Putamen (tissue), 1 donor: ENCODE results near the gene TNF.
A peak's percentile ranks its signal among the peaks of the same experiment; 100 is the strongest.

Experiments
- DNase-seq: peaks from one replicate; pipeline ENCODE4 v3.0.0-alpha.2; 2016; ENCODE audit warnings: low spot score

TNF gene

DNA sequence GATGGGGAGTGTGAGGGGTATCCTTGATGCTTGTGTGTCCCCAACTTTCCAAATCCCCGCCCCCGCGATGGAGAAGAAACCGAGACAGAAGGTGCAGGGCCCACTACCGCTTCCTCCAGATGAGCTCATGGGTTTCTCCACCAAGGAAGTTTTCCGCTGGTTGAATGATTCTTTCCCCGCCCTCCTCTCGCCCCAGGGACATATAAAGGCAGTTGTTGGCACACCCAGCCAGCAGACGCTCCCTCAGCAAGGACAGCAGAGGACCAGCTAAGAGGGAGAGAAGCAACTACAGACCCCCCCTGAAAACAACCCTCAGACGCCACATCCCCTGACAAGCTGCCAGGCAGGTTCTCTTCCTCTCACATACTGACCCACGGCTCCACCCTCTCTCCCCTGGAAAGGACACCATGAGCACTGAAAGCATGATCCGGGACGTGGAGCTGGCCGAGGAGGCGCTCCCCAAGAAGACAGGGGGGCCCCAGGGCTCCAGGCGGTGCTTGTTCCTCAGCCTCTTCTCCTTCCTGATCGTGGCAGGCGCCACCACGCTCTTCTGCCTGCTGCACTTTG lies at the start of gene TNF:
Gene TNF, plus strand, starts transcription at position 231 of the 567 bp plus-strand sequence. Its CDS starts 177 bp downstream, at position 408.
- no peak for DNase-seq

DNA sequence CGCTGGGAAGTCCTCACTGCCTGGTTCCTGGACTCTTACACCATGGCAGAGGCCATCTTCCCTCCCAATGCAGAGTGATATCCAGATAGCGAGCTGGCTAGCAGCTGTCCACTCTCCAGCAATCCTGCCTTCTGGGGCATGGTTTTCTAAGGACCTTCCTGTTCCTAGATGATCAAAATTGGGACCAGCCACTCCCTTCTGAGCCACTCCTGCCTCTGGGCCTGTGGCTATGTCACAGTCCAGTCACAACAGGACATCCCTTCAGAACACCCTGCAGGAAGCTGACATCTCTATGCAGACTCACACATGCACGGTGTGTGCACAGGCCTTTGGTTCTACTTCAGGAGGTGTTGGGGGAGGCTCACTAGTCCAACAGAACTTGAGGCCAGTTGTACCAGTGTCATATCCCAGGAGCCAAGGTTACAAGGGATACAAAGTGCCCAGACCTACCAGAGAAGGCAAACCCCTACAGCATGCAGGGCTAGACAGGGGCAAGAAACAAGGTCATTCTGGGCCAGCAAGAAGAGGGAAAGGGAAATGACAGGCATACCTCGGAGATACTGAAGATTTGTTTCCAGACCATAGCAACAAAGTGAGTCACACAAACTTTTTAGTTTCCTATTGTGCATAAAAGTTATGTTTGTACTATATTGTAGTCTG lies 49.3 kb upstream of the TNF start:
- no peak for DNase-seq

DNA sequence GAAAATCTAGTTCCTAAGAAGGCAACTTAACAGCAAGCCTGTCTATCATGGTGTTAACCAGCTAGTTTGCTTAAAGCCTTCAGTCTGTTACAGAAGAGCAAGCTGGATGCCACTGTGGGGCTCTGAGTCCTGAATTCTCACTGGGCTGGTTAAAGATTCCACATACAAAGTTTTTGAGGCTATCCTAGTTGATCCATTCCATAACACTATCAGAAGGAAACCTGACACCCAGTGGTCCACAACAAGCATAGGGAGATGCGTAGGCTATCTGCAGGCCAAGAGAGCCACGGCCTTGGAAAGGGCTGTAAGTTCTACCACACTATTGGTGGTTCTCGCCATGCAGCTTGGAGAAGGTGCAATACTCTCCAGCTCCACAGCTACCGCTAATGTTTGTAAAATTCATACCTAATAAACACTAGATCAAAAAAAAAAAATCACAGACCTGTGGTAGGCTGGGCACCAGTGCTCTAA lies 47.0 kb upstream of the TNF start:
- DNase-seq: no peak

DNA sequence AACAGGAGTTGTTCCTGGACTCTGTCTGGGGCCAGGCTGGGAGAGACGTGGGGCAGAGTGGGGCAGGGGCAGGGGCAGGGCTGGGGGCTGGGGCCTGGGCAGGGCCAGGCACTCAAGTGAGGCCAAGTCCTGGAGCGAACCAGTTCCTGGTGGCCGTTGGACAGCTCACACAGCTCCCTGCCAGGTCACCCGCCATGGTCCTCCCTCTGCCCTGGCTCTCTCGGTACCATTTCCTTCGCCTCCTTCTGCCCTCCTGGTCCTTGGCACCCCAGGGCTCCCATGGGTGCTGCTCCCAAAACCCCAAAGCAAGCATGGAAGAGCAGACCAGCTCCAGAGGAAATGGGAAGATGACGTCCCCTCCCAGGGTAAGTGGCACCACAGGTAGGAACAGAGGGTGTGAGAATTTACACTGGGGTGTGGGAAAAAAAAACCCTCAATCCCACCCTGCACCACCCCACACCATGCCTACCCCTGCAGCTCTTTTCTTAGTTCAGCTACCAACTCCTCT lies 46.5 kb upstream of the TNF start, which contains the start of gene MCCD1:
Gene MCCD1, plus strand, starts transcription at position 142 of the 508 bp plus-strand sequence. Its CDS starts 53 bp downstream, at position 195.
- no peak for DNase-seq

DNA sequence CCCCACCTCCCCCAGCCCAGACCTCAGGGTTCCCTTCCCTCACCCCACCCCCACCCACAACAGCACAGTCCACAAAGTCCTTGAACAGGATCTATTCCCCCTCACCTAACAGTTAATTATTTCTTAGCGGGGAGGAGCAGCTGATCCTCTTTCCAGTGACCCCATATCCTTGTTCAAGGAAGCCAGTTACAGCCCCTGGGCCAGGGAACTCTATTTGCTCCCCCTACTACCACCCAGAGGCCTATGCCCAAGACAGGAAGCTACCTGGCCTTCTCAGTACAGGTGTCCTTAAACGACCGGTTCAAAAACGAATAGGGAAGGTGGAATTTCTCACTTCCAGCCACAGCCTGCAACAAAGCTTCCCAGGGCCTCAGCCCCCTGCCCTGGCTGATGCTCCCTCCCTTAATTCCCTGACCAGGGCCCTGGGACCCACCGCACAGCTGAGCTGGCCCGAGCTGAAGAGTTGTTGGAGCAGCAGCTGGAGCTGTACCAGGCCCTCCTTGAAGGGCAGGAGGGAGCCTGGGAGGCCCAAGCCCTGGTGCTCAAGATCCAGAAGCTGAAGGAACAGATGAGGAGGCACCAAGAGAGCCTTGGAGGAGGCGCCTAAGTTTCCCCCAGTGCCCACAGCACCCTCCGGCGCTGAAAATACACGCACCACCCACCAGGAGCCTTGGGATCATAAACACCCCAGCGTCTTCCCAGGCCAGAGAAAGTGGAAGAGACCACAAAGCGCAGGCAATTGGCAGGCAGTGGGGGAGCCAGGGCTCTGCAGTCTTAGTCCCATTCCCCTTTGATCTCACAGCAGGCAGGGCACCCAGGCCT lies 45.8 kb upstream of the TNF start:
- DNase-seq: no peak

DNA sequence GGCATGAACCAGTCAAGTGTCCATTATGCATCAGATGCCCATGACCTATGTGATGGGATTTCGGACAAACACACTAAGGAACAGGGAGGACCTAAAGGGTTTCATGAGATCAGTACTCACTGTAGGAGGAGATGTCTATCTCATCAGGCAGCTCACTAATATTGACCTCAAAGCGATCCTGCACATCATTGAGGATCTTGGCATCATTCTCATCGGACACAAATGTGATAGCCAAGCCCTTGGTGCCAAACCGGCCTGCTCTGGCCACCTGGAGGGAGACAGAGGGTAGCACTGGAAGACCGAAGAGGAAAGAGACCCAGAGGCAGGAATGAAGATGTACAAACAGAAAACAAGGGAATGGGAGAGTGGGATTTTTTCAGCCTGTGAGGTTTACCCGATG lies 44.7 kb upstream of the TNF start:
- no peak for DNase-seq

DNA sequence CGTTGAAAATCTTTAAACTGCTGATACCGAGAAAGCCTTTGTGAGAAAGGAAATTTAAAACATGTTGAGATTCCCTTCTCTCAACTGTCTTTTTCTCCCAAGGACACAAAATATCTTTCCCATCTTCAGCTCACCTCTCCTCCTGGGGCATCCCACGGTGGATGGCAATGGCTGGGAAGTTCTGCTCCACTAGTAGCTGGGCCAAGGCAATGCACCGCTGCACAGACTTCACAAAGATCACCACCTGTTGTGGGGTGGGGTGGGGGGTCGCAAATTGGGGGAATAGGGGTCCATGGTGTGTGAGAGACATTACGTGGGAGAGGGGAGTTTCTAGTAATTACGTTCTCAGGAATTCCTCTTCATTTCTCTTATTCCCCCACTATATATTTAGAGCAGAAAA lies 44.2 kb upstream of the TNF start:
- DNase-seq: no peak

DNA sequence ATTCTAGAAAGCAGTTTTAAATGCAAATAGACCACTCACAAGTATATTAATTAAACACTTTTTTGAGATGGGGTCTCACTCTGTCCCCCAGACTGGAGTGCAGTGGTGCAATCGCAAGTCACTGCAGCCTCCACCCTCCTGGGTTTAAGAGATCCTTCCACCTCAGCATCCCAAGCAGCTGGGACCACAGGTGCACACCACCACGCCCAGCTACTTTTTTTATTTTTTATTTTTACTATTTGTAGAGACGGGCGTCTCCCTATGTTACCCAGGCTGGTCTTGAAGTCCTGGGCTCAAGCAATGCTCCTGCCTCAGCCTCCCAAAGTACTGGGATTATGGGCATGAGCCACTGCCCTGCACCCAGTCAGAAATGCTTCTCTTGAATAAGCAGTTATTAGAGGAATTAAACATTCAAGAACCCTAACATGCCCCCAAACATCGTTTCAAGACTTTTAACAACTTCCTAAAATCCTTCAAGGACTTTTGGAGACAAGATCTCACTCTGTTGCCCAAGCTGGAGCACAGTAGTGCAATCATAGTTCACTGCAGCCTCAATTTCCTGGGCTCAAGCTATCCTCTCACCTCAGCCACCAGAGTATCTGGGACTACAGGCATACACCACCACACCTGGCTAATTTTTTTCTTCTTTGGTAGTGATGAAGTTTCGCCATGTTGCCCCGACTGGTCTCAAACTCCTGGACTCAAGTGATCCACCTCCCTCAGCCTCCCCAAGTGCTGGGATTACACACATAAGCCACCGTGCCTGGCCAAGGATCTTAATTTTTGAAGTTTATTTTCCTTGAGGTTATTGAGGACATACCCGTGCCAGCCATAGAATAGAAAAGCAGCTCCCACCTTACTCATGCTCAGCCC lies 43.4 kb upstream of the TNF start:
- DNase-seq: no peak

DNA sequence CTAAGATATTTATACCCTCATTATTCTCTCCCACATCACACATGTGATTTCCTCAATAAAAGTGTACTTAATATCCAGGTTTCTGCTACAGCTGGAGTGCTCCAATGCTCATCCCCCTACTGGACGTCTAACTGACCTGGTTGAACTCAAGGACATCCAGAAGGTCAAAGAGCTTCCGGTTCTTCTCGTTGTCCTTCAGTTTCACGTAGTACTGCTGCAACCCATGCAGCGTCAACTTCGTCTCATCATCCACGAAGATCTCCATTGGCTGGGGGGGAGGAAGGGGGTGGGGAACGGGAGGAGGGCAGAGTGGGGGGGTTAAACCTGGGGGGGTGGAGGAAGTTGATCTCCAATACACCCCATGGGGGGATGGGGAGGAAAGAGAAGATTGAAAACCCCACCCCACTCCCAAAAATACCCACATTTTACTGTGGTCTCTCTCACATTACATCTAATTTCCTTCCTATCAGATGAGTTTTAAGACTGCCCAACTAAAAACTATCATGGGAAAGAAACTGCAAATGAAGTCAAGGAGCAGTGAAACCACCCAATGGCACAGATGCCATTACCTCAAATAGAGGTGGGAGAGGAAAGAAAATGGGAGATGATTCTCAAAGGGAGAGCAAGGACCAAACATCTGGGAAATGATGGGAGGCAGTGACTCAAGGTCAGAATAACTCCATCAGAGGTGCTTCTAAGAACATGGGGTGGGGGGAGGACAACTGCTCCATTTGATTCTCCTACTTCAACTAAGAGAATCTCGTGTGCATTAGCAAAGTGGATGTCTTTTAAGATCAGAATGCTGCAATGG lies 42.5 kb upstream of the TNF start:
- DNase-seq: no peak

DNA sequence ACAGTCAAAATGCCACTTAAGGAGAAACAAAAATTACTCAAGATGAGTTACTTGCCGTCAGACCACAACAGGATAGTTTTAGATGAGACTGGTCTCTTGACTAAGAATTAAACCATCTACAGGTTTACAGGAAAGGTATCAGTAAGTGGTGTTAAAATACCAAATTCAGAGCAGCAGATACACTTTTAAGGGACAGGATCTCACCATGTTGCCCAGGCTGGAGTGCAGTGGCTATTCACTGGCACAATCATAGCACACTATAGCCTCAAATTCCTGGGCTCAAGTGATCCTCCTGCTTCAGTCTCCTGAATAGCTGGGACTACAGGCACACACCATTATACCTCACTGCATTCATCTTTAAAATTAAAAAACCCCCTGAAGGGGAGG lies 41.9 kb upstream of the TNF start:
- DNase-seq: no peak

DNA sequence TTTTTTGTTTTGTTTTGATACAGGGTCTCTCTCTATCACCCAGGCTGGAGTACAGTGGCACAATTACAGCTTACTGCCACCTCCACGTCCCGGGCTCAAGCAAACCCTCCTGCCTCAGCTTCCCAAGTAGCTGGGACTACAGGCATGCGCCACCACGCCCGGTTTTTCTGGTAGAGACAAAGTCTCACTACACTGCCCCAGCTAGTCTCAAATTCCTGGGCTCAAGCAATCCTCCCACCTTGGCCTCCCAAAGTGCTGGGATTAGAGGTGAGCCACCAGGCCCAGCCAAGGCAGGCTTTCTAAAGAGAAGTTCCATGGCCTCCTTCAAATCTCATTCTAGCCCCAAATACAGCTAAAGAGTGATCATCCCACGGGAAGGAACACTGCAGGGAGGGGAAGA lies 41.4 kb upstream of the TNF start:
- DNase-seq: no peak

DNA sequence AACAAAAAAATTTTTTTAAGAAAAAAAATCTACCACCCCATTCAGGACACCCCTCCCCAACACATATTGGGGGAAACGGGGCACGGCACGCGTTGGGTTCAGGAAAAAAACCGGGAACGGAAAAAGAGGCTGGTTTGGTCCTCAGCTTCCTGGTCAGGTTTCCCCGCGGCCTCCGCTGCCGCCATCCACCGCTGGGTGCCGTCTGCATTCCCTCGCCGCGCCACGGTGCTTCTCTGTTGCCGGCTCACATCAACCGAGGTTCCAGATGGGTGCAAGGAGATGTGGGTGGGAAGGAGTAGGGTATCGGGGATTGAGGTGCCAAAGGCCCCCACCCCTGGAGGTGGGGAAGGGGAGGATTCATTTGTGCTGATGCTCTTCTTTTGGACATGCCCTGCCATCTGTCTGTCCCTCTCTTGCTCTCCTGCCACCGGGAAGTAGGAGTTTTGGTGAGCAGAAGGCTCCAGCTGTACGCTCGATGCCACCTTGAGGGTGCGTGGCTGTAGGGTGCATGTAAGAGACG lies 40.8 kb upstream of the TNF start:
- no peak for DNase-seq

DNA sequence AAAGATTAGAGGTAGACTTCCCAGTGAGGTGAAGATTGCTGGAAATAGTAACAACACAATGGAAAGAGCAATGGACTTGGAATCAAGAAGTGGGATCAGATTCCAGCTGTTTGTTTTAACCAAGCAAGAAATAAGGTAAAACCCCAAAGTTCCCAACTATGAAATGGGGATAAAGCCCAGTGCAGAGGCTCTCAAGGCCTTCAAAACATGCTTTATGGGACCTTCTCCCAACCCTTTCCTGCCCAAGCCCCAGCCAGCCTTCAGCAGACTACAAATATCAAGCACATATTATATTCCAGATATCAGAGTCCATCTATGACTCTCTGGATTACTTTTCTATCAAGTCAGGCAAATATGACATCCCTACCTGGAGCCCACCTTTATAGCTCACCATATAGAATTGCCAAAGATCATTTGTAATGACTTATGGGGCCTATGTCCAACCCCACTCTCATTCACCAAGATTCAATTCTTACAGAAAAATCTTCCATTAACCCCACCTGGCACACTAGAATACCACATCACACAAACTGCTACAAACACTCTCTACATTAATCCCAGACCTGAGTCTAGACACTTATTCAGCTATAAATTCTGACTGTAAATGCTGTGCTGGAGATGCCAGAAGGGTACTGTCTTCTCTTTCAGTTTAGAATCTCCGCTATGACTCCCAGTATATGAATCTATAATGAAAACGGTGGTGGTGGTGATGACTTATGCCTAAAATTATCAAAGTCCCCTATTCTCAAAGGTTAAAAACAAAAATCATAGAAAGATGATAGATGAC lies 39.6 kb upstream of the TNF start:
- DNase-seq: no peak

DNA sequence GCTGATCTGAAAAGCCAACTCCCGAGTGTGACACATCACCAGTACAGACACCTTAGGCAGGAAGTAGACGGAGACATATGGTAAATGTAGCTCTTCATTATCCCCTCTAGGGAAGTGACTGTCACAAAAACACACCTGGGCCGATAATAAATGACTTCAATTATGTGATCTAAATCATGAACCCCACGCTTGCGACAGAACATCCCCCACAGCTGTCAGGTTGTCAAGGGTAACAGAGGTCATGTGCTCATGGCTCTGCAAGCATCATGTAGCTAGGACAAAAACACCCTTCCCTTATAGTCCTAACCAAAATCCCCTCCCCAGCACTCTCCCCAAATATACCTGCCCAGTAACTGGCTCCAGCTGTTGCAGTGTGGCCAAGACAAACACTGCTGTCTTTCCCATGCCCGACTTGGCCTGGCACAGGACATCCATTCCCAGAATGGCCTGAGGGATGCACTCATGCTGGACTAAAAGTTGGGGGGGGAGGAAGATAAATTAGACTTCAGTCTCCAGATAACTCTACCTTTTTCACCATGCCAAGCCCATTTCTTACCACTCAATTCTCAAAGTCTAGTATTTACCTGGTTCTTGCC lies 36.5 kb upstream of the TNF start:
- DNase-seq: peak; percentile 56

DNA sequence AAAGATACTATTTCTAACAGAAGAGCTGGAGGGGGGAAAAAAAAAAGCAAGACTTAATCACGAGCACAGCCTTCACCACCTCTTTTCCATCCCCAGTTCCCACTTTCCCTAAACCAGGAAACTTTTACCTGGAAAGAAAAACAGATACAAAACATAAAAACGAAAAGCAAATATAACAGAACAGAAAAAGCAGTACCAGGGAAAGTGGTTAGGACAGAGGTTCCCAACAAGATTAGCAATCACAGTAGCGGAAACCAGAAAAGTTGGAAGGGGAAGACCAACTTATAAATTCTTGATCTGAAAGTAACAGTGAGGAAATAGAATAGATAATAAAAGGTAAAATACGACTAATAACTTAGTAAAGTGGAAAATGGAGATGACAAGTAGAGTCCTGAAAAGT lies 34.7 kb upstream of the TNF start:
- no peak for DNase-seq

DNA sequence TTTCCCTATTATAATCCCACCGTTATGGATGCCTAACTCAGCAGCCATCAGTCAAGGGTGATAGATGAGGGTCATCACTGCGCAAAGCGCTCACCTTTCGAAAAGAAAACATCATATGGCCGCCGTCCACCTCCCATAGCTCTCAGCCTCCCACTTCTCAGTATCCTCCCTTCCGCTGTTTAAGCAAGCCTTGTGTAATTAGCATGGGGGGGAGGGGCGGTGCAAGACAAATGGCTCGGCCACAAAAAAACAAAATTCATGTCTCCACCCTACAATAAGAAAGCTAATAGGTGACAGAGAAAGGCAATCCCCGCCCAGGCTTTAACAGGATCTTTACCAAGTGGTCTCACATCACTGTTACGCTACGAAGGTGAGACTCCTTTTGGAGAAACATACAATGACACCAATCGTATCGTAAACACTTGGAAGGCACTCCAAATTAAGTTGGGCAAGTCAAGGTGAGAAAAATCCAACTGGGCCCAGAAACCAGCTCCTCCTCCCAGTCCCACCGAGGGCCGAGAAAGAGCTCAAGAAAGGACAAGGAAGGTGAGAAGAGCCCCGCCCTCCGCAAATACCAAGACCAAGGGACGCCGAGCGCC lies 34.2 kb upstream of the TNF start:
- no peak for DNase-seq

DNA sequence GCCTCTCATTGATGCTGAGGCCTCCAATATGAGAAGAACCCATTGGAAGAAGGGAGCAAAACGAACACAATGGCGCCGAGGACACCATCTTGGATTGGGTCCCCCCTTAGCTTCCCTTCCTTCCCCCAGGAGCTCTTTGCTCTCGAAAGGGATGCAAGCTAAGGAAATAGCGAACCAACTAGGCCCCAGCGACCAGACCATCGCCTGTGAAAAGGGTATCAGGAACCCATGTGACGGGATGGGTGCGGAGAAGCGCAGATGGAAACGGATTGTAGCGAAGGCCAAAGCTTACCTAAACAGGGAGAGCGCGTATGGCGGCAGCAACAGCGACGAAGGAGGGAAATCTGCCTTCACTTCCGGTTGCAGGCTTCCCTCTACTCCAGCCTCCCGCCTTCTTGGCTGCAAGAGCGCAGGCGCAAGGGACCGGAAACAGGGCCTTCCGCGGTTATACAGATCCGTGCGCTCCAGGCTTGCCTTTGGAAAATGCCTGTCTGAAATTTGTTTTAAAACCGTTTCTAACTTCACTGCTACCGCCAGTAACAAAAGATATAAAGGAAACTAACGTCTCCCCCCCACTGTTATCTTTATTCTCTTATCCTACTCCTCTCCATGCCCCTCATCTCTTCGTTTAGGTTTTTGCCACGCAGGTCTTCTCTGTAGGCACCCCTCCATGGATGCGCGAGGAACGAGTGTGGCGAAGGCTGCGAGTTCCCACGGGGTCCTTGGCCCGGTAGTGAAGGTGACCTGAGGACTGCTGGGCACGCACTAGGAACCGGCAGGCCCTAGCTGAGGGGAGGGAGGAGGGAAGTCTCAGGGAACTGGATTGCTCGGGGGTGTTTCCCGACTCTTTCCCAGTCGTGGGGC lies 33.5 kb upstream of the TNF start, which contains the start of gene DDX39B:
Gene DDX39B, minus strand, starts transcription at position 346 of the 864 bp plus-strand sequence. CDS start 1,471 bp downstream, outside the sequence.
- DNase-seq: peak; percentile 98

DNA sequence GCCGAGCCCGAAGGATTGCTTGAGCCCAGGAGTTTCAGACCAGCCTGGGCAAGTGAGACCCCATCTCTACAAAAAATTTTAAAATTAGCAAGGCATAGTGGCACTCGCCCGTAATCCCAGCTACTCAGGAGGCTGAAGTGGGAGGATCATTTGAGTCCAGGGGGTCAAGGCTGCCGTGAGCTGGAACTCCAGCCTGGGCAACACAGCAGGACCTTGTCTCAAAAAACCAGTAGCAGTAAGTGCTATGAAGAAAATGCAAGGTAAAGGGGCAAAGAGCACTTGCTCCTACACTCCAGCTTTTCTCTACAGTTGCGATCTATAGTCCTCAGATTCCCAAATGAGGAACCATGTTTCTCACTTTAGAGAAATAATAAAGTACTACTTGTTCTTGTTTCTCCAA lies 31.7 kb upstream of the TNF start:
- no peak for DNase-seq
